PFSK-1 (cell line): ENCODE data around the gene CCDC158.

Experiments used
- FOXP2 ChIP-seq: optimal IDR thresholded peaks from 2 replicates; pipeline ENCODE3; 2011; ENCODE audit warnings: borderline replicate concordance, control low read depth, inconsistent platforms; ENCODE audit not compliant: insufficient read depth; ENCODE audit errors: extremely low read length, extremely low read depth
- POLR2AphosphoS5 ChIP-seq: IDR thresholded peaks from 2 replicates; pipeline ENCODE4 v1.6.1; 2012; ENCODE audit warnings: low read depth, mild to moderate bottlenecking, control low read depth, low read length, moderate library complexity
- SIN3A ChIP-seq: IDR thresholded peaks from 2 replicates; pipeline ENCODE4 v1.6.1; 2012; ENCODE audit warnings: mild to moderate bottlenecking, low read length, moderate library complexity, borderline replicate concordance; ENCODE audit not compliant: insufficient read depth
- TAF1 ChIP-seq: IDR thresholded peaks from 2 replicates; pipeline ENCODE4 v1.6.1; 2012; ENCODE audit warnings: low read length, control low read depth, borderline replicate concordance; ENCODE audit not compliant: insufficient read depth
- TF ChIP-seq, protein P1 (sequence below), 2 experiments: IDR thresholded peaks; 2 replicates each; pipeline versions ENCODE4 v1.6.1 to v1.8.0; 2011 to 2012; ENCODE audit warnings: low read depth in 2 of 2, low read length in 2 of 2, control low read depth in 1 of 2, inconsistent platforms in 1 of 2, mild to moderate bottlenecking in 1 of 2, moderate library complexity in 1 of 2; ENCODE audit not compliant: insufficient read depth in 1 of 2

Gene CCDC158

DNA sequence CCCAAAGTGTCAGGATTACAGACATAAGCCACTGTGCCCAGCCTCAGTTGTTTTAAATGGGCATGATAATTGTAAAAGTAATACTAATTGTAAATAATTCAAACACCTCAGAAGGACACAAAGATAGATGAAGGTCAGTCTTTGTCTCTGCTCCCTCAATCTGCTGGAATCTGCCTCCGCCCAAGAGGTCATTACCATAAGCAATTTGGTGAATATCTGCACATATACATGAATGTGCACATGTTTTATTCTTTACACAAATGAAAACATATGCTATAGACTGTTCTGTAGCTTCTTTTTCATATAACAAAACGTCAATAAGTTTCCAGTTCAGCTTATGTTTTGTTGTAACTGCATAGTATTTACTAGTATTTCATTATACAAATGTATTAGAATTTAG, 107.4 kb downstream of the CCDC158 start:
- TF ChIP-seq, protein P1, sequence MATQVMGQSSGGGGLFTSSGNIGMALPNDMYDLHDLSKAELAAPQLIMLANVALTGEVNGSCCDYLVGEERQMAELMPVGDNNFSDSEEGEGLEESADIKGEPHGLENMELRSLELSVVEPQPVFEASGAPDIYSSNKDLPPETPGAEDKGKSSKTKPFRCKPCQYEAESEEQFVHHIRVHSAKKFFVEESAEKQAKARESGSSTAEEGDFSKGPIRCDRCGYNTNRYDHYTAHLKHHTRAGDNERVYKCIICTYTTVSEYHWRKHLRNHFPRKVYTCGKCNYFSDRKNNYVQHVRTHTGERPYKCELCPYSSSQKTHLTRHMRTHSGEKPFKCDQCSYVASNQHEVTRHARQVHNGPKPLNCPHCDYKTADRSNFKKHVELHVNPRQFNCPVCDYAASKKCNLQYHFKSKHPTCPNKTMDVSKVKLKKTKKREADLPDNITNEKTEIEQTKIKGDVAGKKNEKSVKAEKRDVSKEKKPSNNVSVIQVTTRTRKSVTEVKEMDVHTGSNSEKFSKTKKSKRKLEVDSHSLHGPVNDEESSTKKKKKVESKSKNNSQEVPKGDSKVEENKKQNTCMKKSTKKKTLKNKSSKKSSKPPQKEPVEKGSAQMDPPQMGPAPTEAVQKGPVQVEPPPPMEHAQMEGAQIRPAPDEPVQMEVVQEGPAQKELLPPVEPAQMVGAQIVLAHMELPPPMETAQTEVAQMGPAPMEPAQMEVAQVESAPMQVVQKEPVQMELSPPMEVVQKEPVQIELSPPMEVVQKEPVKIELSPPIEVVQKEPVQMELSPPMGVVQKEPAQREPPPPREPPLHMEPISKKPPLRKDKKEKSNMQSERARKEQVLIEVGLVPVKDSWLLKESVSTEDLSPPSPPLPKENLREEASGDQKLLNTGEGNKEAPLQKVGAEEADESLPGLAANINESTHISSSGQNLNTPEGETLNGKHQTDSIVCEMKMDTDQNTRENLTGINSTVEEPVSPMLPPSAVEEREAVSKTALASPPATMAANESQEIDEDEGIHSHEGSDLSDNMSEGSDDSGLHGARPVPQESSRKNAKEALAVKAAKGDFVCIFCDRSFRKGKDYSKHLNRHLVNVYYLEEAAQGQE (IDR thresholded peaks at IDR 0.05; ENCODE audit: insufficient read depth in 1 of 2, low read depth in 2 of 2, low read length in 2 of 2): no peak
- TF ChIP-seq FOXP2 (no peak), TAF1 (no peak), POLR2AphosphoS5 (no peak), SIN3A (no peak)

DNA sequence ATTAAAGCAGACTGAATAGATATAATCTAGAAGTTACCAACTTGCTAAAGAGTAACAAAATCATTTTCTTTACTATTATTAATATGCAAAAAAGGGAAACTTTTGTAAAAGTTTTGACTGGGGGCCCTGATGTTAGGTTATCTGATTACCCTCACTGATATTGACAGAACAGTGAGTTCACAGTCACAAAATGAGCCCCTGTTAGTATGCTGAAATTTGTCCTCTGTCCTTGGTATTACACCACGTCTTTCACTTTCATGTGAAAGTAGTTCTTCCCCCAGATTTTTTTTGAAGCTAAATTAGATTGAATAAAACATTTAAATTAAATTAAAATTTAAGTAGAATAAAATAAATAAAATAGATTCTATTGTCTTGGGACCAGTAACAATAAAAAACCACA, 108.5 kb downstream of the CCDC158 start:
- TF ChIP-seq POLR2AphosphoS5: no peak
- TF ChIP-seq SIN3A: no peak
- TF ChIP-seq, protein P1 (IDR thresholded peaks at IDR 0.05; ENCODE audit: insufficient read depth in 1 of 2, low read depth in 2 of 2, low read length in 2 of 2): no peak
- TF ChIP-seq TAF1: no peak
- no peak for TF ChIP-seq FOXP2

DNA sequence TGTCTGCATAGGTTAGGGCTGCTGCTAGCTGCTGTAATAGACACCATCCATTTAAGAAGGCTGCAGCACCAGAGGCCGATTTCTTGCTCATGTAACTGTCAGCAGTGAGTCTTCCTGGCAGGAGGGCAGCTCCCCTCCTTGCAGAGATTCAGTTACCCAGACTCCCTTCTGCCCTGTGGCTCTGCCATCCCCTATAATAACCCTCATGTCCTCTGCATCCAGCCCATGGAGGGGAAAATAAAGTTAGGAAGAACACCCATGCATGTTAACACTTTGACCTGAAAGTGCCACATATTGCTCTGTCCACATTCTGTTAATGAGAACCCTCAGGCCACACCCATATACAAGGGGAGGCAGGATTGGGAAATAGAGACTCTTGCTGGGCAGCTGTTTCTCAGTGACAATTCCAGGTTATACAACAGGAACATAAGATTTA, 109.0 kb downstream of the CCDC158 start:
- no peak for TF ChIP-seq SIN3A
- TF ChIP-seq TAF1: no peak
- TF ChIP-seq FOXP2: no peak
- TF ChIP-seq POLR2AphosphoS5: no peak
- TF ChIP-seq, protein P1 (IDR thresholded peaks at IDR 0.05; ENCODE audit: insufficient read depth in 1 of 2, low read depth in 2 of 2, low read length in 2 of 2): no peak

DNA sequence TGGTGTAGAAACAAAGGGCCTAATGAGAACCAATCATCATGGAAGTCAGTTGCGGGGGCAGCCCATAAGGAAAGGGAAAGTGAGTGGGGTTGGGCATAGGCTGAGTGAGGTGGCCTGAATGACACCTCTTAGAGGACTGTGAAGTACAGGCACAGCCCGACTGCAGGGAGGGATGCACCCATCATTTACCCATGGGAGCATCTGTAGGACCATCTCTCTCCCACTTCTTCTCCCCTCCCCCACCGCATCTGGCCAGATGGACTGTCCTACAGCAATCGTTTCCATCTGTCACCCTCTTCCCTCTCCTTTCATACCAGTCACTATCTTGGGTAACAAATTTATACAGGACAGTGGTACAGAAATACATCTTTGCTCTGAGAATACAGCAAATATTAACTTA, 110.3 kb downstream of the CCDC158 start:
- no peak for TF ChIP-seq POLR2AphosphoS5
- no peak for TF ChIP-seq TAF1
- TF ChIP-seq, protein P1 (IDR thresholded peaks at IDR 0.05; ENCODE audit: insufficient read depth in 1 of 2, low read depth in 2 of 2, low read length in 2 of 2): no peak
- no peak for TF ChIP-seq SIN3A
- no peak for TF ChIP-seq FOXP2

DNA sequence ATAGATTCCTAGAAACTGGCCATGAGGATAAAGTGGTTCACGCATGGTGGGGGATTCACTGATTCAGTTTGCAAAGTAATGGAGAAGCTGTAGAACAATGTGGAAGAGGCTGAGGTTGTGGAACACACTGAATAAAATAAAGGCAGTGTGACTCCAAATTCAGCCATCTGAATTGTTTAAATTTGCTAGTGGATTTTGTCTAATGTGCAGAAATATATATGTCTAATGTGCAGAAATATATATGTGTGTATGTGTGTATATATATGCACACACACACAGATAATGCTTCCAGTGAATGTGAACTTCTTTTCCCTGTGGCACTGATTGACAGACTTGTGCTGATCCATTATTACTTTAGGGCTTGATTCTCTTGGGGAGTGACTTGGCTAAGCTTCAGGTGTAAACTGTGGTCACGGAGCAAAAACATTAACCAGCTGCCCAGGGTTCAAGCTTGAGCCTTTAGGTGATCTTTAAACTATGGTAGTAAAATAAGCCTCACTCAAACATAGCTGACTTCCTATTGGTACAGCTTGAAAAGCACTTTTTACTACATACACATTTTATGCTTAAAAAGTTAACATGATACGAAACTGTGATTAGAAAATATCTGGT, 110.9 kb downstream of the CCDC158 start:
- TF ChIP-seq SIN3A: no peak
- TF ChIP-seq POLR2AphosphoS5: no peak
- no peak for TF ChIP-seq FOXP2
- TF ChIP-seq TAF1: no peak
- TF ChIP-seq, protein P1 (IDR thresholded peaks at IDR 0.05; ENCODE audit: insufficient read depth in 1 of 2, low read depth in 2 of 2, low read length in 2 of 2): no peak
